LNCaP clone FGC (cell line): ENCODE results near the gene OR1B1.
"Not testable (repeated sequence)": the region's sequence is repeated elsewhere in the genome, so short reads cannot be mapped to it uniquely, and the experiment has no call there.

Experiments used
- DNase-seq: peaks from one replicate; pipeline ENCODE4 v3.0.0-alpha.2; 2011; ENCODE audit warnings: low read depth
- H3K4me3 ChIP-seq: 2 replicates; pipeline ENCODE4 v1.5.1; 2011; ENCODE audit warnings: mild to moderate bottlenecking, low read depth, low read length, control low read depth
- TF ChIP-seq, protein P1 (sequence below): IDR thresholded peaks from 2 replicates; pipeline ENCODE4 v1.5.1; 2012; ENCODE audit warnings: mild to moderate bottlenecking; ENCODE audit not compliant: control insufficient read depth, insufficient read depth; ENCODE audit errors: extremely low read depth

OR1B1 gene

DNA sequence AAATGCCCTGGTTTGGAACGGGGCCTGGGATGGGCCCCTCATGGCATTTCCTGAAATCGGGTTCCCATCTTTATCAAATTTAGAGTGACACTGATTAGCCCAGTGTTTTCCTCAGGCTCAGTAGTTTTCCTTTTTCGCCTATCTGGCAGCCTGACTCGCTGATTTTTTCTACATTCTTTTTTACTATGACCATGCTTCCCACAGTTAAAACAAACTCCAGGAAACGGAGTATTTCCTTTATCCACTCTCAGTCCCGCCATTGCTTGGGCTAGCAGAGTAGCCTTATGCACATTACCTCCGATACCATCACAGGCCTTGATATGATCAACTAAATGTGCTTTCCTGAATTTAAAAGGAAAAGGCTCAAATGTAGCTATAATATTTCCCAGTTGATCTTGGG is 37.4 kb downstream of the OR1B1 start:
- no peak for DNase-seq
- TF ChIP-seq, protein P1, sequence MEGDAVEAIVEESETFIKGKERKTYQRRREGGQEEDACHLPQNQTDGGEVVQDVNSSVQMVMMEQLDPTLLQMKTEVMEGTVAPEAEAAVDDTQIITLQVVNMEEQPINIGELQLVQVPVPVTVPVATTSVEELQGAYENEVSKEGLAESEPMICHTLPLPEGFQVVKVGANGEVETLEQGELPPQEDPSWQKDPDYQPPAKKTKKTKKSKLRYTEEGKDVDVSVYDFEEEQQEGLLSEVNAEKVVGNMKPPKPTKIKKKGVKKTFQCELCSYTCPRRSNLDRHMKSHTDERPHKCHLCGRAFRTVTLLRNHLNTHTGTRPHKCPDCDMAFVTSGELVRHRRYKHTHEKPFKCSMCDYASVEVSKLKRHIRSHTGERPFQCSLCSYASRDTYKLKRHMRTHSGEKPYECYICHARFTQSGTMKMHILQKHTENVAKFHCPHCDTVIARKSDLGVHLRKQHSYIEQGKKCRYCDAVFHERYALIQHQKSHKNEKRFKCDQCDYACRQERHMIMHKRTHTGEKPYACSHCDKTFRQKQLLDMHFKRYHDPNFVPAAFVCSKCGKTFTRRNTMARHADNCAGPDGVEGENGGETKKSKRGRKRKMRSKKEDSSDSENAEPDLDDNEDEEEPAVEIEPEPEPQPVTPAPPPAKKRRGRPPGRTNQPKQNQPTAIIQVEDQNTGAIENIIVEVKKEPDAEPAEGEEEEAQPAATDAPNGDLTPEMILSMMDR = no peak
- no peak overlapping the region for H3K4me3 ChIP-seq

DNA sequence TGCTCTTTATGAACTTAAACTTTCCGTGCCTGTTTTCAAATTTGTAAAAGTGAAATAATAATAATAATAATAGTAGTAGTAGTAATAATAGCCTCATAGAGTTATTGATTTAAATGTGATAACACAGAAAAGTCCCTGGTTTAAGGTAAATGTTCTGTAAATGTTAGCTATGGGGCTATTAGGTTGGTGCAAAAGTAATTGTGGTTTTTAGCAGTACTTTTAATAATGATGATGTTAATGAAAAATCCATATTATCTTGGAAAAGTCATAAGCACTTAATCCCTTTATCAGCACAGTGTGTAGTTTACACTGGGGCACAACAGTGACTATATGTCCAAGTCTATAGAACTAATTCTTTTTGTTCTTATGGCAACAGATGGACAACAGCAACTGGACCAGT is 43.1 kb downstream of the OR1B1 start, which contains the start of gene OR1Q1:
Gene OR1Q1 (plus strand): TSS at position 377 of the 400 bp plus-strand sequence. CDS start 0 bp downstream, at position 377.
- H3K4me3 ChIP-seq = no peak within 1 kb of the TSS

DNA sequence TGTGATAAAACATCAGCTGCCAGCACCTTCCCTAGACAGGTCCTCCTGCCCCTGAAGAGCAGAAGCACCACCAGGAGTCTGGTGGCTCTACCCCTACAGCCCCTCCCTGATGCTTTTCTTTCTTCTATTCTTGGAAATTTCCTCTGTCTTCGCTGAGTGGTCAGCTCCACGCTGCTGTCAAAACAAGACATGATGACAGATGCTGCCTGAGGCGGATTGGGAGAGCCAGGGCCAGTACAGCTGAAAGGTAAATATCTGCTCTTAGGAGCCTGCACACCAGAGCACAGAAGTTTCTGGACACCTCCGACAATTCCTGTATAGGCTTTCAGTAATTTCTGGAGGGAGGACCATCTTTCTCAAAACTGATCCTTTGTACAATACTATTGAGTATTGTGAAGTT is 47.6 kb downstream of the OR1B1 start:
- TF ChIP-seq, protein P1 = no peak
- DNase-seq = no peak
- H3K4me3 ChIP-seq = no peak overlapping the region

More for the DNA sequence above, 43.1 kb downstream of the OR1B1 start, which contains the start of gene OR1Q1:
- DNase-seq = no peak
- TF ChIP-seq, protein P1 = no peak

GRCh38 chr9:122606587-122606986 is 50.8 kb downstream of the OR1B1 start:
- DNase-seq = no peak
- TF ChIP-seq, protein P1 = no peak
- H3K4me3 ChIP-seq = no peak overlapping the region

GRCh38 chr9:122605691-122606090 is 51.7 kb downstream of the OR1B1 start:
- DNase-seq = no peak
- TF ChIP-seq, protein P1 = no peak

GRCh38 chr9:122583284-122583683 is 74.1 kb downstream of the OR1B1 start, which contains the start of gene OR1L8:
Gene OR1L8, minus strand, starts transcription at chr9:122583384. Its CDS starts 14,907 bp downstream, at chr9:122568477.
- not testable (repeated sequence) for H3K4me3 ChIP-seq, DNase-seq

More at GRCh38 chr9:122605691-122606090, 51.7 kb downstream of the OR1B1 start:
- H3K4me3 ChIP-seq = no peak overlapping the region

GRCh38 chr9:122580360-122580759 is 77.1 kb downstream of the OR1B1 start:
- H3K4me3 ChIP-seq = no peak overlapping the region
- TF ChIP-seq, protein P1 = no peak
- DNase-seq = no peak
